HG03175 (cell line): ENCODE data around the gene GPRASP3.
A peak's percentile ranks its signal among the peaks of the same experiment; 100 is the strongest.

Experiments used
- ATAC-seq: cut with Tn5 transposase; IDR thresholded peaks from one replicate; pipeline ENCODE4 v1.9.1; 2021; ENCODE audit warnings: mild to moderate bottlenecking, moderate library complexity; ENCODE audit not compliant: unreplicated experiment

Gene GPRASP3

GRCh38 chrX:102745857-102746584 is 25.5 kb downstream of the GPRASP3 start:
- ATAC-seq: no peak

- ATAC-seq: no peak
Observed at GRCh38 chrX:102765217-102765616, 44.7 kb downstream of the GPRASP3 start.

- ATAC-seq: no peak
Observed at GRCh38 chrX:102765809-102766208, 45.3 kb downstream of the GPRASP3 start.

- no peak for ATAC-seq
Observed at GRCh38 chrX:102767287-102767686, 46.7 kb downstream of the GPRASP3 start.

GRCh38 chrX:102768987-102769761 is 48.6 kb downstream of the GPRASP3 start:
- ATAC-seq: peak; percentile 97
